Measurements from ENCODE around the gene NLRC5. TPM values are rescaled to one million over a fixed set of nuclear protein-coding genes. Genes with fewer than 3 reads are reported as not detected.

The NLRC5 gene
- total RNA-seq, 1 experiment from 2014 or later: 0.98 TPM

DNA sequence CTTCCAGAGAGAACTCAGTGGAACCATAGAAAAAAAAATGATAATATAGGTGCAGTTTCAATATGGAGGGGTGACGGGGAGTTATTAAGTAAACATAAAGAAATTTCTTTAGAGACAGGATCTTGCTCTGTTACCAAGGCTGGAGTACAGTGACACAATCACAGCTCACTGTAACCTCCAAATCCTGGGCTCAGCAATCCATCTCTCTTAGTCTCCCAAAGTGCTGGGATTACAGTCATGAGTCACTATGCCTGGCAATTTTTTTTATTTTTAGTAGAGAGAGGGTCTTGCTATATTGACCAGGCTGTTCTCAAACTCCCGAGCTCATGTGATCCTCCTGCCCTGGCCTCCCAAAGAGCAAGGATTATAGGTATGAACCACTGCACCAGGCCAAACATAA, 48.8 kb downstream of the NLRC5 start:
- Histone ChIP-seq H3K4me1 (ENCODE audit: insufficient read depth, low read length) (no peaks in the 10 kb centered on the region), H3K9me3 (ENCODE audit: low read length) (no peaks in the 10 kb centered on the region), H3K4me2 (ENCODE audit: low read length) (no peak overlapping the region), H3K4me3 (ENCODE audit: low read length) (no peak overlapping the region), H3K9me2 (replicated peaks; ENCODE audit: low read length) (no peaks in the 10 kb centered on the region), H4K20me1 (ENCODE audit: low read length) (no peaks in the 10 kb centered on the region), H3K27me3 (ENCODE audit: low read length) (no peaks in the 10 kb centered on the region), H3K36me3 (ENCODE audit: low read depth, low read length) (no peaks in the 10 kb centered on the region), H3K9ac (ENCODE audit: low read length) (no peak overlapping the region), H3K79me2 (ENCODE audit: low read length) (no peaks in the 10 kb centered on the region), H3F3A (ENCODE audit: low read length, unreplicated experiment) (no peaks in the 10 kb centered on the region), H3K27ac (ENCODE audit: low read length) (no peak overlapping the region), H2AFZ (ENCODE audit: low read length) (no peak overlapping the region)
- intact Hi-C loops (cut with micrococcal nuclease): no loop called here
- ATAC-seq (no peak), DNase-seq (no peak)
- no TSS peak for BruUV-seq (replicated peaks)
- TF ChIP-seq CTCF (conservative IDR thresholded peaks at IDR 0.05; ENCODE audit: low read depth, low read length) (no peak), EZH2phosphoT487 (IDR thresholded peaks at IDR 0.05; ENCODE audit: borderline replicate concordance, low read length) (no peak), EZH2 (IDR thresholded peaks at IDR 0.05; ENCODE audit: low read length, unreplicated experiment) (no peak)
- POLR2A ChIA-PET (ENCODE audit: unreplicated experiment): no interaction called here
- CTCF ChIA-PET: no interaction called here

GRCh38 chr16:57039148-57039812, 49.9 kb downstream of the NLRC5 start:
- Histone ChIP-seq H3K27me3 (ENCODE audit: low read length) (no peaks in the 10 kb centered on the region), H4K20me1 (ENCODE audit: low read length) (no peaks in the 10 kb centered on the region), H3K9me3 (ENCODE audit: low read length) (no peaks in the 10 kb centered on the region), H3K4me3 (ENCODE audit: low read length) (no peak overlapping the region), H2AFZ (ENCODE audit: low read length) (no peak overlapping the region), H3K27ac (ENCODE audit: low read length) (no peak overlapping the region), H3K4me1 (ENCODE audit: insufficient read depth, low read length) (no peaks in the 10 kb centered on the region), H3K9ac (ENCODE audit: low read length) (no peak overlapping the region), H3F3A (ENCODE audit: low read length, unreplicated experiment) (no peaks in the 10 kb centered on the region), H3K36me3 (ENCODE audit: low read depth, low read length) (no peaks in the 10 kb centered on the region), H3K4me2 (ENCODE audit: low read length) (no peak overlapping the region), H3K79me2 (ENCODE audit: low read length) (no peaks in the 10 kb centered on the region), H3K9me2 (replicated peaks; ENCODE audit: low read length) (no peaks in the 10 kb centered on the region)
- ChIA-PET POLR2A (ENCODE audit: unreplicated experiment) (no interaction called here), CTCF (no interaction called here)
- no peak for DNase-seq
- TF ChIP-seq EZH2 (IDR thresholded peaks at IDR 0.05; ENCODE audit: low read length, unreplicated experiment): no peak
- no peak for TF ChIP-seq CTCF (conservative IDR thresholded peaks at IDR 0.05; ENCODE audit: low read depth, low read length)
- no peak for TF ChIP-seq EZH2phosphoT487 (IDR thresholded peaks at IDR 0.05; ENCODE audit: borderline replicate concordance, low read length)
- no peak for ATAC-seq
- BruUV-seq (replicated peaks): no TSS peak
- intact Hi-C loops (cut with micrococcal nuclease): no loop called here
